Neural cell (in vitro differentiated cells): Measurements from ENCODE around the gene TRIM14. TPM values are rescaled to one million over a fixed set of nuclear protein-coding genes. Genes with fewer than 3 reads are reported as not detected.

Source experiments
- H2AFZ ChIP-seq: fragments of 200-600, 300-800 bp; sonication (generic), shearing (Covaris generic); 2 replicates; pipeline ENCODE4 v1.6.0; 2014; ENCODE audit warnings: low read depth, mild to moderate bottlenecking, antibody characterized with exemption, low read length, moderate library complexity
- H3F3A ChIP-seq: fragments of 200-600 bp; shearing (Covaris generic); 2 replicates; pipeline ENCODE4 v1.6.1; 2016; ENCODE audit warnings: mild to moderate bottlenecking, moderate library complexity, mixed read lengths, antibody characterized with exemption, low read length; ENCODE audit not compliant: insufficient read depth, poor library complexity, severe bottlenecking
- H3K27ac ChIP-seq: fragments of 200-600, 300-800 bp; sonication (generic), shearing (Covaris generic); 2 replicates; pipeline ENCODE4 v1.5.1; 2014; ENCODE audit warnings: mild to moderate bottlenecking, low read length, moderate library complexity
- H3K27me3 ChIP-seq: fragments of 300-800, 200-600 bp; sonication (generic), shearing (Covaris generic); 2 replicates; pipeline ENCODE4 v1.6.0; 2014; ENCODE audit warnings: mild to moderate bottlenecking, low read depth, low read length, moderate library complexity; ENCODE audit not compliant: insufficient read depth
- H3K36me3 ChIP-seq: fragments of 300-800, 200-600 bp; sonication (generic), shearing (Covaris generic); 2 replicates; pipeline ENCODE4 v1.5.1; 2014; ENCODE audit warnings: mild to moderate bottlenecking, antibody characterized with exemption, low read length, moderate library complexity; ENCODE audit not compliant: insufficient read depth
- H3K4me2 ChIP-seq: fragments of 300-800, 200-600 bp; sonication (generic), shearing (Covaris generic); 2 replicates; pipeline ENCODE4 v1.6.0; 2014; ENCODE audit warnings: mild to moderate bottlenecking, low read length
- H3K4me3 ChIP-seq: fragments of 300-800, 200-600 bp; sonication (generic), shearing (Covaris generic); 2 replicates; pipeline ENCODE4 v1.5.1; 2014; ENCODE audit warnings: mild to moderate bottlenecking, low read length, moderate library complexity
- H3K79me2 ChIP-seq: fragments of 200-600 bp; shearing (Covaris generic); replicated peaks from 2 replicates; pipeline ENCODE4 v1.6.0; 2014; ENCODE audit warnings: mild to moderate bottlenecking, low read length, moderate library complexity; ENCODE audit not compliant: insufficient read depth
- H3K9ac ChIP-seq: fragments of 300-800, 200-600 bp; sonication (generic), shearing (Covaris generic); 2 replicates; pipeline ENCODE4 v1.6.1; 2016; ENCODE audit warnings: mild to moderate bottlenecking, low read length, mixed read lengths
- H3K9me2 ChIP-seq: fragments of 200-600 bp; shearing (Covaris generic); 2 replicates; pipeline ENCODE4 v1.6.1; 2016; ENCODE audit warnings: mild to moderate bottlenecking, low read length, mixed read lengths; ENCODE audit not compliant: insufficient read depth
- H3K9me3 ChIP-seq: fragments of 200-600, 300-800 bp; sonication (generic), shearing (Covaris generic); 2 replicates; pipeline ENCODE4 v1.6.1; 2016; ENCODE audit warnings: mild to moderate bottlenecking, mixed run types, low read length, moderate library complexity, mixed read lengths
- H4K20me1 ChIP-seq: fragments of 200-600 bp; shearing (Covaris generic); 2 replicates; pipeline ENCODE4 v1.6.1; 2016; ENCODE audit warnings: mild to moderate bottlenecking, mixed run types; ENCODE audit not compliant: insufficient read depth
- CTCF ChIP-seq: fragments of 450-650 bp; IDR thresholded peaks from 2 replicates; pipeline ENCODE4 v1.5.1; 2014; ENCODE audit warnings: antibody characterized with exemption, mild to moderate bottlenecking, moderate library complexity; ENCODE audit not compliant: poor library complexity, severe bottlenecking
- EP300 ChIP-seq: fragments of 450-650 bp; conservative IDR thresholded peaks from 2 replicates; pipeline ENCODE4 v1.6.1; 2014; ENCODE audit warnings: antibody characterized with exemption, mild to moderate bottlenecking, moderate library complexity; ENCODE audit not compliant: poor library complexity, severe bottlenecking
- EZH2 ChIP-seq: fragments of 200-600, 300-800 bp; shearing (Covaris generic), sonication (generic); IDR thresholded peaks from 2 replicates; pipeline ENCODE4 v1.6.1; 2014; ENCODE audit warnings: antibody characterized with exemption, low read length, borderline replicate concordance, mild to moderate bottlenecking; ENCODE audit not compliant: insufficient read depth, poor library complexity, severe bottlenecking
- MXI1 ChIP-seq: fragments of 450-650 bp; conservative IDR thresholded peaks from 2 replicates; pipeline ENCODE4 v1.6.1; 2014; ENCODE audit warnings: antibody characterized with exemption, mild to moderate bottlenecking; ENCODE audit not compliant: poor library complexity, severe bottlenecking
- POLR2AphosphoS5 ChIP-seq: IDR thresholded peaks from 2 replicates; pipeline ENCODE4 v1.6.1; 2012
- RAD21 ChIP-seq: fragments of 450-650 bp; conservative IDR thresholded peaks from 2 replicates; pipeline ENCODE4 v1.6.1; 2014; ENCODE audit warnings: antibody characterized with exemption, mild to moderate bottlenecking, moderate library complexity
- REST ChIP-seq: IDR thresholded peaks from 2 replicates; pipeline ENCODE4 v1.6.1; 2012; ENCODE audit warnings: borderline replicate concordance
- SMC3 ChIP-seq: fragments of 450-650 bp; conservative IDR thresholded peaks from 2 replicates; pipeline ENCODE4 v1.6.1; 2014; ENCODE audit warnings: antibody characterized with exemption, mild to moderate bottlenecking, moderate library complexity; ENCODE audit not compliant: poor library complexity
- TAF1 ChIP-seq: IDR thresholded peaks from 2 replicates; pipeline ENCODE4 v1.6.1; 2012; ENCODE audit warnings: low read depth
- polyA plus RNA-seq: library from polyadenylated mRNA; depleted of rRNA; stranded (reverse); fragments of >200 nt; gene quantifications from 2 replicates; pipeline ENCODE4 v1.2.3, GENCODE V29; 2014

Gene TRIM14
- polyA plus RNA-seq, 1 donor from 2014 or later = not detected

GRCh38 chr9:98101868-98102273 lies 17.2 kb downstream of the TRIM14 start:
- no peaks in the 10 kb centered on the region for H3K9me2 ChIP-seq
- H2AFZ ChIP-seq = no peak overlapping the region
- no peaks in the 10 kb centered on the region for H3K27me3 ChIP-seq
- no peak overlapping the region for H3K4me3 ChIP-seq
- no peak overlapping the region for H3K4me2 ChIP-seq
- H3K79me2 ChIP-seq = no peaks in the 10 kb centered on the region
- no peak overlapping the region for H3K27ac ChIP-seq
- no peak overlapping the region for H3K9ac ChIP-seq
- TF ChIP-seq REST (no peak), EP300 (no peak), TAF1 (no peak), CTCF (no peak), RAD21 (no peak), SMC3 (no peak), EZH2 (no peak), MXI1 (no peak), POLR2AphosphoS5 (no peak)
- H4K20me1 ChIP-seq = no peaks in the 10 kb centered on the region
- H3F3A ChIP-seq = no peaks in the 10 kb centered on the region
- H3K9me3 ChIP-seq = no peaks in the 10 kb centered on the region
- no peaks in the 10 kb centered on the region for H3K36me3 ChIP-seq

- H3K27me3 ChIP-seq = no peaks in the 10 kb centered on the region
- H3K9me2 ChIP-seq = no peaks in the 10 kb centered on the region
- no peaks in the 10 kb centered on the region for H3K79me2 ChIP-seq
- H3K9ac ChIP-seq = no peak overlapping the region
- H3K9me3 ChIP-seq = no peaks in the 10 kb centered on the region
- H3K36me3 ChIP-seq = no peaks in the 10 kb centered on the region
- H3K4me3 ChIP-seq = no peak overlapping the region
- TF ChIP-seq EZH2 (no peak), CTCF (no peak)
- H2AFZ ChIP-seq = no peak overlapping the region
- H4K20me1 ChIP-seq = no peaks in the 10 kb centered on the region
- H3K27ac ChIP-seq = no peak overlapping the region
- no peaks in the 10 kb centered on the region for H3F3A ChIP-seq
- no peak overlapping the region for H3K4me2 ChIP-seq
Measured at GRCh38 chr9:98101416-98101815, 17.6 kb downstream of the TRIM14 start.
